Astrocyte of the cerebellum (primary cell): Measurements from ENCODE around the gene GEN1.
A peak's percentile ranks its signal among the peaks of the same experiment; 100 is the strongest.

ENCODE experiments used
- DNase-seq: peaks from one replicate; pipeline ENCODE4 v3.0.0-alpha.2; 2011; ENCODE audit warnings: low read depth
- H3K4me3 ChIP-seq: 2 replicates; pipeline ENCODE4 v1.5.1; 2011; ENCODE audit warnings: mild to moderate bottlenecking, low read depth, low read length, moderate library complexity
- CTCF ChIP-seq: IDR thresholded peaks from 2 replicates; pipeline ENCODE4 v1.5.1; 2012; ENCODE audit warnings: low read length, low read depth, moderate library complexity, mild to moderate bottlenecking; ENCODE audit errors: missing control alignments
- in situ Hi-C: cut with HindIII; loops from 2 replicates; pipeline ENCODE4 v1.10.0; 2017; ENCODE audit warnings: low sequenced_read_pairs

The GEN1 gene

GRCh38 chr2:17827785-17828184 lies 73.8 kb downstream of the GEN1 start:
- in situ Hi-C loops: loop anchor here (25.0 kb wide), 1 partner anchor 335 kb away; no protein-coding TSS in a partner anchor
- H3K4me3 ChIP-seq: no peak overlapping the region
- DNase-seq: no peak
- no peak for TF ChIP-seq CTCF

GRCh38 chr2:17830053-17831034 lies 76.4 kb downstream of the GEN1 start:
- H3K4me3 ChIP-seq: peak overlapping the region; percentile 18
- in situ Hi-C loops: loop anchor here (25.0 kb wide), 1 partner anchor 332 kb away; no protein-coding TSS in a partner anchor
- DNase-seq: peak; percentile 27
- peak; percentile 91 for TF ChIP-seq CTCF

- DNase-seq: no peak
- no peak overlapping the region for H3K4me3 ChIP-seq
- TF ChIP-seq CTCF: no peak
- in situ Hi-C loops: loop anchor here (25.0 kb wide), 1 partner anchor 327 kb away; no protein-coding TSS in a partner anchor
Observed at GRCh38 chr2:17835516-17835915, 81.6 kb downstream of the GEN1 start.
